ENCODE results near the gene KCNH5.

KCNH5 gene

GRCh38 chr14:62674563-62675237 is 370.6 kb downstream of the KCNH5 start:
- no peak for DNase-seq (ENCODE audit: low read depth in 3 of 3)

- no peak for DNase-seq (ENCODE audit: low read depth in 3 of 3)
These were observed 372.1 kb downstream of the KCNH5 start for GRCh38 chr14:62673014-62673755.

GRCh38 chr14:62670526-62670925 is 374.7 kb downstream of the KCNH5 start:
- DNase-seq (ENCODE audit: low read depth in 3 of 3), result no peak

- no peak for DNase-seq (ENCODE audit: low read depth in 3 of 3)
These were observed 377.8 kb downstream of the KCNH5 start for GRCh38 chr14:62667421-62667914.

- DNase-seq (ENCODE audit: low read depth in 3 of 3), result no peak
These were observed 380.0 kb downstream of the KCNH5 start for GRCh38 chr14:62665286-62665685.

GRCh38 chr14:62663456-62663821 is 381.8 kb downstream of the KCNH5 start:
- DNase-seq (ENCODE audit: low read depth in 3 of 3), result no peak

- DNase-seq (ENCODE audit: low read depth in 3 of 3), result no peak
These were observed 382.3 kb downstream of the KCNH5 start for GRCh38 chr14:62662811-62663455.

- DNase-seq (ENCODE audit: low read depth in 3 of 3), result no peak
These were observed 383.4 kb downstream of the KCNH5 start for GRCh38 chr14:62661818-62662217.

- DNase-seq (ENCODE audit: low read depth in 3 of 3), result no peak
These were observed 386.6 kb downstream of the KCNH5 start for GRCh38 chr14:62658631-62659030.

GRCh38 chr14:62657376-62657775 is 387.9 kb downstream of the KCNH5 start:
- no peak for DNase-seq (ENCODE audit: low read depth in 3 of 3)

- DNase-seq (ENCODE audit: low read depth in 3 of 3), result no peak
These were observed 390.1 kb downstream of the KCNH5 start for GRCh38 chr14:62655166-62655565.

- DNase-seq (ENCODE audit: low read depth in 3 of 3), result no peak
These were observed 390.6 kb downstream of the KCNH5 start for GRCh38 chr14:62654641-62655040.

Data from stimulated activated CD4-positive, alpha-beta T cell treated with anti-CD3 and anti-CD28 coated beads, TNF-alpha, amount 100 ng/mL, for 24 hours (primary cell).